AG09319 (cell line): ENCODE measurements around the gene TINCR.

Experiments used
- DNase-seq: peaks from one replicate; pipeline ENCODE4 v3.0.0-alpha.2; 2010; ENCODE audit warnings: low read depth; ENCODE audit errors: extremely low read depth
- CTCF ChIP-seq: IDR thresholded peaks from 2 replicates; pipeline ENCODE4 v1.5.1; 2011; ENCODE audit warnings: low read depth, mild to moderate bottlenecking, inconsistent platforms, low read length, moderate library complexity

TINCR gene

DNA sequence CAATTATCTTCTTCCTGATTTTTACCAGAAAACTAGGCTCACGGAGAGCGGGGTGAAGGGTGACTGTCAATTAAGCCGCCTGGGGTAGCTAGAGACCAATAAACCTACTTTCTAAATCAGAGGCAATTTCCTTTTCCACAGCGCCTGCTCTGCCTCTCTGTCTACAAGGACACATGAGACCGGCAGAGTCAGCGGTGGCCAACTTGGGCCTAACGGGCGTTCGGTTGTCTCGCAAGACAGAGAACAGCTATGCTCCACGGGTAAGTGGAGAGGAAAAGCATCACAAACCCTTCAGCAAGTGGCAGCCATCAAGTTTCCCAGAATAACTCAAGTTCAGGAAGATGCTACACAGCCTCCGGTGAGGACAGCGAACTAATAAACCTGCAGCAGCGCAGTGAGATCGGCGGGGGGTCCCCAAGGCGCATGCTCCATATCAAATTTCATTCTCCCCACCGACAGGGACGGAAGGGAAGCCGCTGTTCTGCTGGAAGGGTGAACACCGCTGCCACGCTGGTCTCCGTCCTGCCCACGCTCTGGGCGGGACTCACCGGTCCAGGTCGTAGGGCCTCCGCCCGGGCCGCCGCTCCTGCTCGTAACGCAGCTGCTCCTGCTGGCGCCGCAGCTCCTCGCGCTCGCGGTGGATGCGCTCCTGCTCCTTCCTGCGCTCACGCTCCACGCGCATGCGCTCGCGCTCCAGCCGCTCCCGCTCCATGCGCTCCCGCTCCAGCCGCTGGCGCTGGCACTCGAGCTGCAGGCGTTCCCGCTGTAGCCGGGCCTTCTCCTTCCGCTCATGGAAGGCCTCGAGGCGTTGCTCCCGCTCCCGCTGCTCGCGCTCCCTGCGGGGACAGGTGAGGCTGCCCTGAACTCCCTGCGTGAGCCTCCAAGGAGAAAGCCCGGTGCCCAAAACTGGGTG lies 25.8 kb upstream of the TINCR start:
- no peak for TF ChIP-seq CTCF
- no peak for DNase-seq

- no peak for DNase-seq
- no peak for TF ChIP-seq CTCF
Observed at GRCh38 chr19:5592531-5593342, 25.0 kb upstream of the TINCR start.

GRCh38 chr19:5591476-5591875 lies 23.7 kb upstream of the TINCR start:
- no peak for DNase-seq
- no peak for TF ChIP-seq CTCF

DNA sequence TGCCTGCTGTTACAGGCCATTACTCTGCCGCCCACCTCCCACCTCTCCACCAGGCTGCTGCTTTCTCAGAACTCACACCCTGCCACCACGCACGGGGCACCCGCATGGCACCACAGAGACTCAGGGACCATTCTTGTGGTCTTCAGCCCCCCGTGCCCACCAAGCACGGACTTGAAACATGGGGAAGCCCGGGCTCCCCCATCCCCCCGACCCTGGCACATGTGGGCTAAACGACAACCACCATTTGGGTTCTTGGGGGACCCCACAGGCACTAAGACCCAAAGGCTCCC lies 23.1 kb upstream of the TINCR start:
- no peak for DNase-seq
- TF ChIP-seq CTCF = no peak

- no peak for TF ChIP-seq CTCF
- no peak for DNase-seq
Observed at GRCh38 chr19:5590151-5590864, 22.6 kb upstream of the TINCR start.

- TF ChIP-seq CTCF = no peak
- DNase-seq = no peak
Observed at GRCh38 chr19:5588906-5589676, 21.3 kb upstream of the TINCR start.
